ENCODE data around the gene UCP1.

GRCh38 chr4:140568507-140569306 is at the start of gene UCP1:
- TF ChIP-seq CTCF (IDR thresholded peaks at IDR 0.05): no peak
- TF ChIP-seq POLR2A (IDR thresholded peaks at IDR 0.05): no peak

Measured in thyroid gland (tissue), 4 donors.